K562 (cell line): ENCODE measurements around the gene NUDT5. TPM values are rescaled to one million over a fixed set of nuclear protein-coding genes. Genes with fewer than 3 reads are reported as not detected.
A peak's percentile ranks its signal among the peaks of the same experiment; 100 is the strongest.

Experiments
- BRF1 ChIP-seq: IDR thresholded peaks from 3 replicates; pipeline ENCODE4 v1.6.1; 2011; ENCODE audit warnings: borderline replicate concordance, mild to moderate bottlenecking; ENCODE audit not compliant: insufficient read length; ENCODE audit errors: extremely low read depth
- CBFA2T3 ChIP-seq: fragments of 450-650 bp; IDR thresholded peaks from 2 replicates; pipeline ENCODE4 v1.6.1; 2017
- DPF2 ChIP-seq: fragments of 450-650 bp; IDR thresholded peaks from 2 replicates; pipeline ENCODE4 v1.6.1; 2016
- E2F6 ChIP-seq, 2 experiments: IDR thresholded peaks; 2 replicates each; pipeline ENCODE4 v1.6.1; 2011; ENCODE audit warnings: borderline replicate concordance in 1 of 2, control low read depth in 1 of 2, low read depth in 1 of 2, low read length in 1 of 2, mild to moderate bottlenecking in 1 of 2, mixed read lengths in 1 of 2, moderate library complexity in 1 of 2; ENCODE audit not compliant: insufficient read depth in 1 of 2, insufficient read length in 1 of 2, poor library complexity in 1 of 2, severe bottlenecking in 1 of 2; ENCODE audit errors: extremely low read depth in 1 of 2
- HCFC1 ChIP-seq: IDR thresholded peaks from 2 replicates; pipeline ENCODE4 v1.6.1; 2012; ENCODE audit warnings: low read depth, low read length, improper control_type of control experiment
- HINFP ChIP-seq: fragments of 450-650 bp; conservative IDR thresholded peaks from 2 replicates; pipeline ENCODE4 v1.6.1; 2016; ENCODE audit warnings: missing genetic modification characterization, low read depth, mild to moderate bottlenecking, control low read depth, missing compliant biosample characterization
- JUND ChIP-seq, 2 experiments: IDR thresholded peaks; 2 replicates in 1 of 2; 3 replicates in 1 of 2; pipeline ENCODE4 v1.6.1; 2011; ENCODE audit warnings: borderline replicate concordance in 2 of 2, low read depth in 2 of 2, low read length in 2 of 2, improper control_type of control experiment in 1 of 2, missing biosample characterization in 1 of 2, missing genetic modification characterization in 1 of 2, missing genetic modification reagents in 1 of 2
- MLLT1 ChIP-seq, 2 experiments: fragments of 450-650 bp; IDR thresholded peaks; 2 replicates each; pipeline ENCODE4 v1.6.1; 2016
- MNT ChIP-seq, 2 experiments: fragments of 450-650 bp; conservative IDR thresholded peaks; 2 replicates each; pipeline ENCODE4 v1.6.1; 2017; ENCODE audit warnings: mild to moderate bottlenecking in 2 of 2, moderate library complexity in 2 of 2
- POLR3G ChIP-seq: IDR thresholded peaks from 2 replicates; pipeline ENCODE4 v1.6.1; 2011; ENCODE audit not compliant: insufficient read length, insufficient replicate concordance; ENCODE audit errors: extremely low read depth
- PRDM10 ChIP-seq: fragments of 450-650 bp; IDR thresholded peaks from 2 replicates; pipeline ENCODE4 v1.6.1; 2018; ENCODE audit not compliant: partially characterized antibody
- ZBED1 ChIP-seq: IDR thresholded peaks from 2 replicates; pipeline ENCODE4 v1.6.1; 2014
- ZNF133 ChIP-seq: fragments of 250-450 bp; sonication (Bioruptor Pico); IDR thresholded peaks from 2 replicates; pipeline ENCODE4 v1.4.0; 2020; ENCODE audit warnings: mild to moderate bottlenecking
- ZNF224 ChIP-seq: sonication (generic); formaldehyde crosslinking; IDR thresholded peaks from 2 replicates; pipeline ENCODE4 v1.8.0; 2022; ENCODE audit warnings: mild to moderate bottlenecking, missing genetic modification reagents
- ZNF644 ChIP-seq: fragments of 200-800 bp; sonication (Bioruptor generic); IDR thresholded peaks from 2 replicates; pipeline ENCODE4 v1.6.1; 2016; ENCODE audit warnings: low read depth, missing genetic modification characterization, missing compliant biosample characterization
- polyA plus RNA-seq, 8 experiments: library from polyadenylated mRNA; depleted of rRNA in 4 of 8; stranded (reverse) in 5 of 8; unstranded in 3 of 8; fragments of >200 nt; fragmentation: Nextera tagmentation in 2 of 8; fragmentation: Illumina TruSeq in 1 of 8; extraction: Ambion mirVana in 2 of 8; extraction: Trizol in 1 of 8; gene quantifications; 2 replicates each; pipeline versions ENCODE4 v1.2.1 to v1.2.3, GENCODE V29; 2011 to 2014; ENCODE audit warnings: inconsistent platforms in 1 of 8, missing spikeins in 1 of 8
- total RNA-seq, 7 experiments: library from RNA; depleted of rRNA in 6 of 7; stranded (reverse); fragments of >200 nt in 6 of 7; fragmentation: Illumina TruSeq in 2 of 7; extraction: Trizol in 2 of 7; gene quantifications; 2 replicates each; pipeline versions ENCODE4 v1.2.1 to v1.2.3, GENCODE V29; 2011 to 2021; ENCODE audit warnings: low replicate concordance in 1 of 7

The NUDT5 gene
- total and polyA plus RNA-seq, 9 of the 15 experiments (the other 6 are each of a cell fraction or from before 2014, with no cell fraction given) = 87.7 to 422 (median 186) TPM

GRCh38 chr10:12221323-12222298 is 25.9 kb upstream of the NUDT5 start (continued):
- TF ChIP-seq POLR3G (no peak), HCFC1 (peak; percentile 28; the same call in 1 of the 2 replicates), DPF2 (peak; percentile 39; the same call in 1 of the 2 replicates), MLLT1 (IDR thresholded peaks at IDR 0.05) (peak in 1 of 2 experiments; percentile 69; a peak in 1 of 4 replicates), CBFA2T3 (peak; percentile 68), MNT (conservative IDR thresholded peaks at IDR 0.05) (peak; percentile 32 to 52; a peak in 3 of 4 replicates), BRF1 (no peak), E2F6 (IDR thresholded peaks at IDR 0.05; ENCODE audit: borderline replicate concordance in 1 of 2, extremely low read depth in 1 of 2, insufficient read depth in 1 of 2, insufficient read length in 1 of 2, low read depth in 1 of 2, low read length in 1 of 2, poor library complexity in 1 of 2, severe bottlenecking in 1 of 2) (peak in 1 of 2 experiments; percentile 15), ZNF133 (CRISPR knock-in tag) (no peak), JUND (IDR thresholded peaks at IDR 0.05; ENCODE audit: borderline replicate concordance, low read depth, low read length) (peak; percentile 65; the same call in 1 of the 2 replicates), JUND (tag; IDR thresholded peaks at IDR 0.05; ENCODE audit: borderline replicate concordance, low read depth, low read length) (peak; percentile 59; the same call in 1 of the 3 replicates), ZNF644 (tag) (no peak), PRDM10 (peak; percentile 56), ZNF224 (no peak), ZBED1 (no peak), HINFP (tag) (no peak)
